NCI-H2107 treated with DMSO at 0.1 percent for 48 hours (cell line): Measurements from ENCODE around the gene HMX3.

ENCODE experiments used
- DNase-seq: peaks from one replicate; lab custom pipeline; 2025; ENCODE audit not compliant: unreplicated experiment; lab: John Stamatoyannopoulos, UW

Gene HMX3

DNA sequence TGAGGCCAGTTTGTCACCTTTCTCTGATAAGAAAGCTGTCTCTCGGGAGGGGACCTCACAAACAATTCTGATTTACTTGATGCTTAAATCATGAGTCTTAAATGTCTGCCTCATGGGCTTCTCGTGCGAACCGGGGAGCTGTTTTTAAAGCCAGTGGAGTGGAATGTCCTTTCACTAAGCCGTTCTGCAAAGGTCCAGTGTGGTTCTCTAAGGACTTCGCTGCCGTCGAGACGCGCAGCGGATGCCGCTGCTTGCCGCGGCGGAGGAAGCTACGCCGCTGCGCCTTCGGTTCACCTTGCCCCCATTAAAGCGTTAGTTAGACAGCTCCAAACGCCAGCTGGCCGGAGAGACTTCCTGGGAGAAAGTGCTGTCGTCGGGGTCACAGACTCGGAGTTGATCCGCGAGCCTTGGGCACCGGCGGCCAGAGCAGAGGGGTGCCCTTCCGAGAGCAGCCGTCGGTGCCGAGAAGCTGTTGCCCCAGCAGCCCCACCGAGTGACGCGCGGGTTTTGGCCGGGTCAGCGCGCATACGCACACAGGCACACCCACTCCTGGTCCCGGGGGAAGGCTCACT lies 1.3 kb upstream of the HMX3 start:
- DNase-seq, result no peak

GRCh38 chr10:123134915-123135414 lies 805 bp upstream of the HMX3 start:
- no peak for DNase-seq

GRCh38 chr10:123136221-123136805 lies 543 bp downstream of the HMX3 start:
- DNase-seq, result no peak

- DNase-seq, result no peak
Measured at GRCh38 chr10:123136806-123137642, 1.3 kb downstream of the HMX3 start.

GRCh38 chr10:123139165-123139520 lies 3.4 kb downstream of the HMX3 start:
- DNase-seq, result no peak

DNA sequence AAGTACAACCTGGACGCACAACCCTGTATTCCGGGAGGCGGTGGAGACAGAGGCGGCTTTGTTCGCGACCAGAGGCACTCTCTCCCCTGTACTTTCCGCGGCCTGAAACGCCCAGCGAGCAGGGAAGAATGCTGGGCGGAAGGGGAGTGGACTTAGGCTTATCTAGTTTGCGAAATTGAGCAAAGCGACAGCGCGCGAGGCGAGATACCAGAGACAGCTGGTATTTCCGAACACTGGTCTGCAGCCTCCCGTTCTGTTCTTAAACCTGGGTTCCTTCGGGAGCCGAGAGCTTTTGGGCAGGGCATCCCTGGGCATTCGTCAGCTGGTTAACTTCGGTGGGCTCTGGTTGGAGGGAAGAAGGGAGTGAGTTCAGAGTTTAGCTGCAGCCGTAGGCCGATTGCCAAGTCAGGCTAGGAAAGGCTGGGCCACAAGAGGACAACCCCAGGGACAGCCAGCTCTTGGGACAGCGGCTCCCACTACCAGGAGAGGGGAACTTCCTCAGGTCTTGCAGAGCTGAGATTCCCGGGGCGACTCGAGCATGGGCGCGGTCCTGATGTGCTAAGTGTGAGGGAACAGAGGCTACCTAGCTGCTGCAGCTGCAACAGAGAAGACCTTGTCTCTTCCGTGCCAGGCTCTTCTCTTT lies 3.9 kb downstream of the HMX3 start:
- DNase-seq, result no peak

DNA sequence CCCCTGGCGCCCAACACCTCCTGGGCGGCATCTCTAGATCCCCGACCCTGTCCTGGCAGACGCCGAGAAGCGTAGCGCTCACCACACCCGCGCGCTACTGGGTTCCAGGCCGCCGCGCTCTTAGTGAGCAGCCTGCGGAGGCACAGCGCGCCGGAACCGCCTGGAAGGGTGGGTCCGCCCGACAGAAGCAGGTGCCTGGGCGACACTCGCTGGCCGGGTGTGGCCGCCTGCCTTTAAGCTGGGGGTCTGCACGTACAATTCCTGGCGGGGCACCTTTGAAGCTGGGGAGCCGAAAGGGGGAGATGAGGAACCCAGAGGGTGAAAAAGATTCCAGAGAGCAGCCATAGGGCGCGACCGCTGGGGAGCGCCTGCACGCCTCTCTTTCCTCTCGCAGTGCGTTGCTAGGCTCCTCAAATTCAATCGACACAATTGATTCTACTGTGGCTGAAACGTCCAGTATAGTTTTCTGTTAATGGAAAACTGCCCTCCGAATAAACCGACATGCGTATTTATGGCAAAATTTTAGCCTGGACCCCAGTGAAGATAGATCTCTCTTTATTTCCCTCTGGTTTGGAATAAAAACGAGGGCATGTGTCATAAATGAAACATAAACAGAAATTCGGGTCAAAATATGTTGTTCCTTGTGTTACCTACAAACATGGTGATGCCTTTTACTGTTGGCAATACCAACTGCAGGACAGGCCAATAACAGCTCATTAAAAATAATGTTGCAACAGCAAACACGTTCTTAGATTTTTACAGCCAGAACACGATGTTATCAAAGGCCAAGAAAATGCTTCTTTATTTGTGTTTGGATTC lies 4.6 kb downstream of the HMX3 start:
- no peak for DNase-seq

- DNase-seq, result no peak
Measured at GRCh38 chr10:123140983-123141390, 5.2 kb downstream of the HMX3 start.

- DNase-seq, result no peak
Measured at GRCh38 chr10:123141791-123142700, 6.3 kb downstream of the HMX3 start.

DNA sequence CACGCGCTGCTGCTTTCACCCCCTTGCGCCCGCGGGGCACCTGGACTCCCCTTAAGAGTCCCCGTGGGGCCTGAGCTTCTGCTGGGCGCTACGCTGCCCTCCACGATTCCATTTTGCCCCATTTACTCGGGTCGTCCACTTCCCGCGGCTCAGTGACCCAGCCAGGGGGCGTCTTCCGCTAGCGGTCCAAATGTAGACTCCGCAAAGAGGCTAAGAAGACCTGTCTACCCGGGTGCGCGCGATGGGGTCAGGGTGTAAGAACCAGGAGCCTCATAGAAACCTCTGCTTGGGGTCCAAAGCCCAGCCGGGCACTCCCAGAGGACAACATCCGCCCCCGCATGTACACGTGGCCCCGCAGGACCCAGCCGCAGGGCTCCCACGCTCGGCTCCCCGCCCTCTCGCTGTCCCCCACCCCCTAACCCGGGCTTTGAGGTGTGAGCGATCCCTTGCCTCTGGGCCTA lies 7.0 kb downstream of the HMX3 start:
- DNase-seq, result no peak

DNA sequence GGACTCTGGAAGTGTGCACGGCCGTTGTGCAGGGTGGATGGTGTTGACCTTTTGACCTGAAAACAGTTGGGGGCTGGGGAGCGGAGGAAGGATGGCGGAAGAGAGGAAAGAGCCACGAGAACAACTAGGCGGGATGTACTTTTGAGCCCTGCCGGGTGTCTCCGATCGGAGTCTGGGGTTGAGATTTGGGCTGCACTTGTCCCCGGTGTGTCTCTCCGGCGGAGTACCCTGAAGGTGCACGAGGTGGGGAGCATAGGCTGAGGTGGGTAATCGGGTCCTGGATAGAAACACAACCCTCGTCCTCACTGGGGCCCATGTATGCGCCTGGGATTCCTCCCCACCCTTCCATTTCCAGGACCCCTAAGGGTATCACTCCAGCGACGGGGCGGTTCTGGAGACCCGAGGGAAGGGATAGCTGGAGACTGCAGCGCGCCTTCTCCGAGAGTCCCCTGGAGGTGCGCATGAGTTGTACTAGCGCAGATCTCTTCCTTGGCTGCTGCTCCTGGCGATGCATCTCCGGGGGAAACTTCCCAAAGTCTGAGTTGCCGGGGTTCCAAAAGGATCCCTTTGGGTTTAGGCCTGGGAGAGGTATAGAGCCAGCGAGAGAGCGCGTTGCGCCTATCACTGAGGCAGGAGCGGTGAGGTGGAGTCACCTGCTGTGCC lies 7.5 kb downstream of the HMX3 start:
- no peak for DNase-seq

GRCh38 chr10:123143825-123144168 lies 8.0 kb downstream of the HMX3 start:
- DNase-seq, result no peak

DNA sequence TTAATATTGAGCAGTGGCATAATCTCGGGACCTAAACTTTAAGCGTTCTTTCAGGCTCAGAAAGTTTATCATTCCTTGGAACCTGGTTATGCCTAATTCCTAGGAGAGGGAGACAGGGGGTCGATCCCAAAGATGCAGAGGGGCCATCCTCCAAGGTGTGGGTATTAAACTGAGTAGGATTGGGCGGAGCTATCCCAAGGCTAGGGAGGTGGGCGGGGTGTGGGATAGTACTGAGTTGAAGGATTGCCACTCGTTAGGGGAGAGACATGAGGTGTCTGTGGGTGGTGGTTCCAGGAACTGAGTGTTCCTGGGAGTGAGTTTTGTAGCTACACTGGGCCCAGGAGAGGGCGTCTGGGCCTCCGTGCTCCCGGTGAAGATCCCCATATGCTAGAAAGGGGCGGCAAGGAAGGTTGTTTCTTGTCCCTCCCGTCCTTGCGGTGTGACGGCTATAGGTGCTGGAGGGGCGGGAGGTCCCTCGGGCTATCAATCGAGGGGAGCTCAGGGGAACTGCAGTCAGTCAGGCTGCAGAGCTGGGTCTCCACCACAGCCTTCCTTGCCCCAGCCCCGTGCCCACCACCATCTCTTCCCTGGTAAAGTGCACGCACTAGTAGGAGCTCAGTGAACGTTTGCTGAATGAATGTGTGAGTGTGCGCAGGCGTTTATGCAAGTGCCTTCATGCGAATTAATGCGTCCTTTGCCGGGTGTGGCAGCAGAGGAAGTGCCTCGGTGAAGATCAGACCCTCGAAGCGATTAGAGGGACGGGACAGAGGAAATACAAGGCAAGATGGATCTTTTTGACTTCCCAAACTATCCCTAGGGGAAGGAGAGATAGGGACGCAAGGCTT lies 9.1 kb downstream of the HMX3 start:
- DNase-seq, result no peak

DNA sequence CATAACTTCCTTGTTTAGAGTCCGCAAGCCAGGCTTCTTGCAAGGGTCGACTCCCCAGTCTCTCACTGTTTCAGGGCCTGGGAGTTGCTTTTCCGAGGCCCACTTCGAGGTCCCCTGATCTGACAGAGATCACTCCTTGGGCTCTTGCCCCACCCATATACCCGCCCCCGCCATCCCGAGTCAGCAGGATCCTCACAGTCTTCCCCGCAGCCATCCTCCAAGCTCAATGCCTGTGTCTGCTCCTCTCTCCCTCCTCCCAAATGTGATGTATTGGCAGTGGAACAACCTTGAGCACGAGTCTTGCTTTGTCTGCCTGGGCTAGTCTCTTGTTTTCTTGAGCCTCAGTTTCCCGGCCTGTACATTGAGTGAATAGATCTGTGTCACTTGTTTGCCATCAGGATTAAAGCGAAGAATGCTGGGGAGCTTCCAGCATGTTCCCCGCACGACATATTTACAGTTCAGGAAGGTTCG lies 9.8 kb downstream of the HMX3 start:
- DNase-seq, result no peak

DNA sequence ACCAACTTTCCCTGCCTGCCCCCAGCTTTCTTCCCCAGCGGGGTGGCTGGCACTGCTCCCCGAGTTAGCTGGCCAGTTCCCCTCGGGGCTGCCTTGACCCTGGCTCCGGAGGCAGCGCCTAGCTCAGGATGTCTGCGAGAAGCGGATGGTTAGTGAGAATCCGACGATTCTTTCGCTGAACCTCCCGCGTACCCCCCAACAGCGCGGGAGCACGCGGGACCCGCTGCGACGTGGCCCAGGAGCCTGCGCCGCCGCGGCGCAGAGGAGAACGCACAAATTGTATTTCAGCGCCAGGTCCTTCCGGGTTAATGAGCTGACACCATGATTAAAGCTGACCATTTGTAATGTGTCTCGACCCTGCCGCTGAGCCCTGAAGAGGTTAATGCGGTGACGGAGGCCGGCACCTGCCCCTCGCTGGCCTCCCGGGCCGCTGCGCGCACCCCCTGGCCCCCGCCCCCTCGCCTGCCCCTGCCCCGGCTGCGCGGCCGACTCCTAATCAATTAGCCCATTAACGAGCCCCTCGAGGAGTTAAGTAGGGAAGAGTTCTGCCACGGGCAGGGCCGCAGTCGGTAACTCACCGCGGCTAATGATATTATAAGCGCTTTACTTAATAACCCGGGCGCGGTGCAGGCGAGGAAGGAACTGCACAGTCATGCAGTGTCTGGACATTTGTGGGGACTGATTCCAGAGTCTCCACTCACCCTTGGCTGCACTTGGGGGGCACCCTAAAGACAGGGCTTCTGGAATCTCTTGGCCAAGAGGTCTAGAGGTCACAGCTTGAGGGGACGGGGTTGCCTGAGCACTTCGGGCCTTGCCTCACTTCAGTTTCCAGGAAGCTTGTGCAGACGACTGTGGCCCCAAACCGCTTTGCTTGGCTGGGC lies 10.5 kb downstream of the HMX3 start:
- no peak for DNase-seq

- no peak for DNase-seq
Measured at GRCh38 chr10:123146894-123147634, 11.3 kb downstream of the HMX3 start.
